HepG2 (cell line): ENCODE data around the gene RAB27B. TPM values are rescaled to one million over a fixed set of nuclear protein-coding genes. Genes with fewer than 3 reads are reported as not detected.

ENCODE experiments used
- ATAC-seq: fragments of 200-7000 bp; cut with Tn5 transposase; 3 replicates; pipeline ENCODE4 v1.9.1; 2020; ENCODE audit warnings: mild to moderate bottlenecking, moderate library complexity
- BruUV-seq: library from RNA; stranded (reverse); fragments of 400-500 nt; replicated peaks from 2 replicates; lab custom pipeline; 2021; lab: Mats Ljungman, UMichigan
- CTCF ChIA-PET: fragments of 300-600 bp; formaldehyde crosslinking; extraction: SDS; loops from one replicate; lab custom pipeline; 2021; ENCODE audit warnings: low total read pairs, inconsistent platforms, low intra/inter-chr PET ratio; lab: Yijun Ruan, JAX
- POLR2A ChIA-PET: fragments of 350-600 bp; sonication (Branson Sonifier 250); formaldehyde crosslinking; loops from one replicate; lab custom pipeline; 2020; ENCODE audit warnings: antibody characterized with exemption, inconsistent platforms; lab: Yijun Ruan, JAX
- DNase-seq: peaks from one replicate; pipeline ENCODE4 v3.0.0-alpha.2; 2015; ENCODE audit warnings: low spot score
- FAIRE-seq: peaks from 3 replicates; lab custom pipeline; 2011; peaks lifted over from hg19 to GRCh38; lab: Jason Lieb, UNC
- H2AFZ ChIP-seq: one replicate; pipeline ENCODE4 v1.6.1; 2011; ENCODE audit warnings: low read length, inconsistent platforms
- H3K27ac ChIP-seq: fragments of 300-600 bp; 3 replicates; pipeline ENCODE4 v1.8.0; 2011; ENCODE audit warnings: mixed run types, mild to moderate bottlenecking, mixed read lengths, low read length, inconsistent platforms; ENCODE audit not compliant: insufficient read depth; ENCODE audit errors: extremely low read length
- H3K27me3 ChIP-seq, 2 experiments: fragments of 200-600 bp in 1 of 2; 2 replicates in 1 of 2; 3 replicates in 1 of 2; pipeline versions ENCODE4 v1.6.0 to v1.8.0; 2011; ENCODE audit warnings: low read length in 2 of 2, mild to moderate bottlenecking in 2 of 2, moderate library complexity in 2 of 2, inconsistent platforms in 1 of 2; ENCODE audit not compliant: insufficient read depth in 2 of 2, control insufficient read depth in 1 of 2
- H3K36me3 ChIP-seq, 2 experiments: fragments of 200-600 bp in 1 of 2; replicated peaks in 1 of 2; 2 replicates in 1 of 2; 3 replicates in 1 of 2; pipeline versions ENCODE4 v1.5.1 to v1.8.0; 2011; ENCODE audit warnings: low read length in 2 of 2, inconsistent platforms in 1 of 2; ENCODE audit not compliant: insufficient read depth in 2 of 2, control insufficient read depth in 1 of 2
- H3K4me1 ChIP-seq: 2 replicates; pipeline ENCODE4 v1.5.1; 2012; ENCODE audit warnings: low read length, inconsistent platforms; ENCODE audit not compliant: insufficient read depth
- H3K4me2 ChIP-seq: 2 replicates; pipeline ENCODE4 v1.6.0; 2011; ENCODE audit warnings: low read depth, low read length, inconsistent platforms
- H3K4me3 ChIP-seq, 3 experiments: fragments of 200-600 bp in 1 of 3; sonication (generic), shearing (Covaris generic) in 1 of 3; replicated peaks in 1 of 3; 2 replicates each; pipeline ENCODE4 v1.5.1; 2011 to 2016; ENCODE audit warnings: low read length in 3 of 3, inconsistent platforms in 2 of 3, low read depth in 2 of 3, mild to moderate bottlenecking in 2 of 3, control low read depth in 1 of 3, mixed read lengths in 1 of 3; ENCODE audit not compliant: insufficient read depth in 1 of 3
- H3K79me2 ChIP-seq: one replicate; pipeline ENCODE4 v1.6.1; 2011; ENCODE audit warnings: low read length, inconsistent platforms; ENCODE audit not compliant: insufficient read depth
- H3K9ac ChIP-seq: 2 replicates; pipeline ENCODE4 v1.6.0; 2011; ENCODE audit warnings: mild to moderate bottlenecking, low read depth, low read length, inconsistent platforms; ENCODE audit not compliant: insufficient read depth
- H3K9me3 ChIP-seq: 2 replicates; pipeline ENCODE4 v1.5.1; 2012; ENCODE audit warnings: mild to moderate bottlenecking, low read length
- H4K20me1 ChIP-seq: 2 replicates; pipeline ENCODE4 v1.6.0; 2011; ENCODE audit warnings: inconsistent platforms, mild to moderate bottlenecking, low read length, moderate library complexity; ENCODE audit not compliant: insufficient read depth
- ARNTL ChIP-seq: sonication (generic); formaldehyde crosslinking; IDR thresholded peaks from 2 replicates; pipeline ENCODE4 v1.4.0; 2020; ENCODE audit warnings: mild to moderate bottlenecking, missing genetic modification reagents
- CREBL2 ChIP-seq: sonication (generic); formaldehyde crosslinking; IDR thresholded peaks from 2 replicates; pipeline ENCODE4 v1.8.1; 2023; ENCODE audit warnings: missing genetic modification reagents, mild to moderate bottlenecking, borderline replicate concordance
- FIP1L1 ChIP-seq: fragments of 200-400 bp; formaldehyde crosslinking; IDR thresholded peaks from 2 replicates; pipeline ENCODE4 v1.6.1; 2018; ENCODE audit warnings: low read depth, mild to moderate bottlenecking, low read length, moderate library complexity, borderline replicate concordance; ENCODE audit not compliant: insufficient read depth
- NFRKB ChIP-seq: fragments of 450-650 bp; IDR thresholded peaks from 2 replicates; pipeline ENCODE4 v1.6.1; 2017
- PCBP2 ChIP-seq: fragments of 200-400 bp; formaldehyde crosslinking; optimal IDR thresholded peaks from 2 replicates; pipeline ENCODE3; 2018; ENCODE audit warnings: low read length, low read depth; ENCODE audit not compliant: poor library complexity, severe bottlenecking
- POLR2AphosphoS5 ChIP-seq: IDR thresholded peaks from 2 replicates; pipeline ENCODE4 v1.6.1; 2012; ENCODE audit warnings: low read depth, low read length
- REPIN1 ChIP-seq: sonication (generic); formaldehyde crosslinking; IDR thresholded peaks from 2 replicates; pipeline ENCODE4 v1.8.0; 2022; ENCODE audit warnings: missing genetic modification reagents, low read depth, mild to moderate bottlenecking, borderline replicate concordance
- TCF12 ChIP-seq, 2 experiments: fragments of 450-650 bp in 1 of 2; sonication (generic) in 1 of 2; formaldehyde crosslinking in 1 of 2; IDR thresholded peaks; 2 replicates each; pipeline versions ENCODE4 v1.6.1 to v1.8.0; 2017 to 2022; ENCODE audit warnings: antibody characterized with exemption in 1 of 2, mild to moderate bottlenecking in 1 of 2, missing genetic modification reagents in 1 of 2, moderate library complexity in 1 of 2
- ZFP1 ChIP-seq: IDR thresholded peaks from 2 replicates; pipeline ENCODE4 v1.6.1; 2016
- ZNF143 ChIP-seq: sonication (generic); formaldehyde crosslinking; IDR thresholded peaks from 2 replicates; pipeline ENCODE4 v1.4.0; 2020; ENCODE audit warnings: missing genetic modification reagents
- ZNF207 ChIP-seq: fragments of 450-650 bp; IDR thresholded peaks from 2 replicates; pipeline ENCODE4 v1.6.1; 2016; ENCODE audit warnings: antibody characterized with exemption, borderline replicate concordance
- ZNF337 ChIP-seq: sonication (generic); formaldehyde crosslinking; IDR thresholded peaks from 2 replicates; pipeline ENCODE4 v1.5.1; 2020; ENCODE audit warnings: missing genetic modification reagents, low read depth, mild to moderate bottlenecking, borderline replicate concordance
- ZNF547 ChIP-seq: sonication (generic); formaldehyde crosslinking; IDR thresholded peaks from 2 replicates; pipeline ENCODE4 v1.5.1; 2020; ENCODE audit warnings: mild to moderate bottlenecking, missing genetic modification reagents
- ZNF572 ChIP-seq: sonication (generic); formaldehyde crosslinking; IDR thresholded peaks from 2 replicates; pipeline ENCODE4 v1.5.1; 2020; ENCODE audit warnings: mild to moderate bottlenecking, missing genetic modification reagents
- WGBS: methylation state at CpG from one replicate; pipeline ENCODE4 v1.1.6; 2017; ENCODE audit warnings: low lambda C conversion rate; 5-methylcytosine and 5-hydroxymethylcytosine counted together
- in situ Hi-C: cut with HindIII; loops from 2 replicates; pipeline ENCODE4 v1.10.0; 2017; ENCODE audit warnings: low pct_unique_long_range_greater_than_20kb; ENCODE audit not compliant: extremely low pct_ligation_motif_present
- intact Hi-C: fragments of 100-400 bp; cut with micrococcal nuclease; formaldehyde crosslinking; loops from one replicate; pipeline ENCODE4 v1.10.0; 2022; ENCODE audit not compliant: unreplicated experiment
- polyA plus RNA-seq, 8 experiments: library from polyadenylated mRNA; depleted of rRNA in 3 of 8; stranded (reverse) in 7 of 8; unstranded in 1 of 8; fragments of >200 nt; fragmentation: Illumina TruSeq in 4 of 8; extraction: Trizol in 4 of 8; gene quantifications; 2 replicates each; pipeline versions ENCODE4 v1.2.1 to v1.2.3, GENCODE V29; 2011 to 2016; ENCODE audit warnings: low read depth in 4 of 8, missing spikeins in 1 of 8, mixed read lengths in 1 of 8; ENCODE audit not compliant: insufficient read depth in 1 of 8
- total RNA-seq, 5 experiments: library from RNA; depleted of rRNA; stranded (reverse); fragments of >200 nt; fragmentation: Illumina TruSeq; extraction: Trizol; gene quantifications; 2 replicates each; pipeline ENCODE4 v1.2.3, GENCODE V29; 2016; ENCODE audit warnings: low read depth in 1 of 5
- TF ChIP-seq, protein P1 (sequence below): sonication (generic); formaldehyde crosslinking; IDR thresholded peaks from 2 replicates; pipeline ENCODE4 v1.4.0; 2020; ENCODE audit warnings: mild to moderate bottlenecking, missing genetic modification reagents

RAB27B gene
- total and polyA plus RNA-seq, 2 of the 13 experiments (the other 11 are each of a cell fraction or from before 2014, with no cell fraction given), result not detected

- TF ChIP-seq, protein P1, sequence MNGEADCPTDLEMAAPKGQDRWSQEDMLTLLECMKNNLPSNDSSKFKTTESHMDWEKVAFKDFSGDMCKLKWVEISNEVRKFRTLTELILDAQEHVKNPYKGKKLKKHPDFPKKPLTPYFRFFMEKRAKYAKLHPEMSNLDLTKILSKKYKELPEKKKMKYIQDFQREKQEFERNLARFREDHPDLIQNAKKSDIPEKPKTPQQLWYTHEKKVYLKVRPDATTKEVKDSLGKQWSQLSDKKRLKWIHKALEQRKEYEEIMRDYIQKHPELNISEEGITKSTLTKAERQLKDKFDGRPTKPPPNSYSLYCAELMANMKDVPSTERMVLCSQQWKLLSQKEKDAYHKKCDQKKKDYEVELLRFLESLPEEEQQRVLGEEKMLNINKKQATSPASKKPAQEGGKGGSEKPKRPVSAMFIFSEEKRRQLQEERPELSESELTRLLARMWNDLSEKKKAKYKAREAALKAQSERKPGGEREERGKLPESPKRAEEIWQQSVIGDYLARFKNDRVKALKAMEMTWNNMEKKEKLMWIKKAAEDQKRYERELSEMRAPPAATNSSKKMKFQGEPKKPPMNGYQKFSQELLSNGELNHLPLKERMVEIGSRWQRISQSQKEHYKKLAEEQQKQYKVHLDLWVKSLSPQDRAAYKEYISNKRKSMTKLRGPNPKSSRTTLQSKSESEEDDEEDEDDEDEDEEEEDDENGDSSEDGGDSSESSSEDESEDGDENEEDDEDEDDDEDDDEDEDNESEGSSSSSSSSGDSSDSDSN (CRISPR knock-in tag), result no peak
- TF ChIP-seq ZNF572 (CRISPR knock-in tag), result no peak
- TF ChIP-seq ZNF207, result no peak
- no peak for TF ChIP-seq FIP1L1
- no peak for TF ChIP-seq POLR2AphosphoS5
- TF ChIP-seq ZNF547 (CRISPR knock-in tag), result no peak
- TF ChIP-seq ARNTL (CRISPR knock-in tag), result no peak
Measured at GRCh38 chr18:54924948-54925347, 96.7 kb downstream of the RAB27B start (continued).

- intact Hi-C loops, result no loop called here
- Histone ChIP-seq H3K4me2 (no peak overlapping the region), H3K9ac (no peak overlapping the region), H3K36me3 (no peaks in the 10 kb centered on the region), H3K79me2 (no peaks in the 10 kb centered on the region), H3K9me3 (no peaks in the 10 kb centered on the region)
- no peak for DNase-seq
- CTCF ChIA-PET, result no interaction called here
- WGBS, result 97% methylated on average over 3 of the region's 3 CpGs
- POLR2A ChIA-PET, result no interaction called here
- TF ChIP-seq NFRKB (no peak), REPIN1 (CRISPR knock-in tag) (no peak), ZNF337 (CRISPR knock-in tag) (no peak), TCF12 (IDR thresholded peaks at IDR 0.05) (no peak), TCF12 (CRISPR knock-in tag; IDR thresholded peaks at IDR 0.05) (no peak), CREBL2 (CRISPR knock-in tag) (no peak), ZFP1 (CRISPR knock-in tag) (no peak), PCBP2 (no peak), ZNF143 (CRISPR knock-in tag) (no peak)
- TF ChIP-seq, all 625 proteins: peak for 0
- Histone ChIP-seq H2AFZ (no peak overlapping the region), H4K20me1 (no peaks in the 10 kb centered on the region), H3K27ac (no peak overlapping the region), H3K4me3 (no peak overlapping the region), H3K27me3 (no peaks in the 10 kb centered on the region), H3K4me1 (peaks cover 31% of the 10 kb centered on the region)
- in situ Hi-C loops, result no loop called here
- FAIRE-seq (no peak), ATAC-seq (no peak)
- no TSS peak for BruUV-seq
Measured at GRCh38 chr18:54926593-54927325, 98.5 kb downstream of the RAB27B start.
